Smooth muscle cell (in vitro differentiated cells): ENCODE data around the gene ADGRL2. TPM values are rescaled to one million over a fixed set of nuclear protein-coding genes. Genes with fewer than 3 reads are reported as not detected.

Experiments
- DNase-seq: peaks from one replicate; lab custom pipeline; 2025; ENCODE audit not compliant: unreplicated experiment; lab: John Stamatoyannopoulos, UW
- H2AFZ ChIP-seq: fragments of 200-600 bp; sonication (generic); 2 replicates; pipeline ENCODE4 v1.6.0; 2016; ENCODE audit warnings: antibody characterized with exemption, low read depth, mild to moderate bottlenecking
- H3F3A ChIP-seq: fragments of 200-600 bp; sonication (generic); 2 replicates; pipeline ENCODE4 v1.6.0; 2017; ENCODE audit warnings: antibody characterized with exemption, low read depth
- H3K27ac ChIP-seq: fragments of 200-600 bp; sonication (generic); 2 replicates; pipeline ENCODE4 v1.5.1; 2016; ENCODE audit warnings: low read depth, mild to moderate bottlenecking
- H3K27me3 ChIP-seq: fragments of 200-600 bp; sonication (generic); 2 replicates; pipeline ENCODE4 v1.6.1; 2016; ENCODE audit warnings: low read depth, mild to moderate bottlenecking
- H3K36me3 ChIP-seq: fragments of 200-600 bp; sonication (generic); 2 replicates; pipeline ENCODE4 v1.5.1; 2016; ENCODE audit warnings: low read depth
- H3K4me1 ChIP-seq: fragments of 200-600 bp; sonication (generic); 2 replicates; pipeline ENCODE4 v1.5.1; 2016; ENCODE audit warnings: low read depth
- H3K4me2 ChIP-seq: fragments of 200-600 bp; sonication (generic); 2 replicates; pipeline ENCODE4 v1.6.0; 2016; ENCODE audit warnings: mild to moderate bottlenecking
- H3K4me3 ChIP-seq: fragments of 200-600 bp; sonication (generic); 2 replicates; pipeline ENCODE4 v1.5.1; 2016; ENCODE audit warnings: mild to moderate bottlenecking
- H3K79me2 ChIP-seq: fragments of 200-600 bp; sonication (generic); 2 replicates; pipeline ENCODE4 v1.6.0; 2016; ENCODE audit warnings: low read depth, mild to moderate bottlenecking
- H3K9ac ChIP-seq: fragments of 200-600 bp; sonication (generic); 2 replicates; pipeline ENCODE4 v1.6.0; 2016; ENCODE audit warnings: low read depth
- H3K9me3 ChIP-seq: fragments of 200-600 bp; sonication (generic); replicated peaks from 2 replicates; pipeline ENCODE4 v1.5.1; 2016; ENCODE audit warnings: low read depth
- H4K20me1 ChIP-seq: fragments of 200-600 bp; sonication (generic); 2 replicates; pipeline ENCODE4 v1.6.0; 2016; ENCODE audit warnings: low read depth
- WGBS: methylation state at CpG from one replicate; pipeline ENCODE4 v1.1.7; 2016; ENCODE audit warnings: low lambda C conversion rate; 5-methylcytosine and 5-hydroxymethylcytosine counted together
- polyA plus RNA-seq: library from polyadenylated mRNA; unstranded; fragments of >200 nt; fragmentation: Nextera tagmentation; extraction: Ambion mirVana; gene quantifications from 2 replicates; pipeline ENCODE4 v1.2.1, GENCODE V29; 2016
- total RNA-seq: library from RNA; depleted of rRNA; stranded (reverse); fragments of >200 nt; gene quantifications from 2 replicates; pipeline ENCODE4 v1.2.3, GENCODE V29; 2014
- TF ChIP-seq, protein P1 (sequence below): fragments of 200-600 bp; sonication (generic); IDR thresholded peaks from 2 replicates; pipeline ENCODE4 v1.5.1; 2017; ENCODE audit warnings: borderline replicate concordance, mild to moderate bottlenecking, antibody characterized with exemption; ENCODE audit not compliant: insufficient read depth, poor library complexity, severe bottlenecking

The ADGRL2 gene
- total and polyA plus RNA-seq, 2 experiments from 2014 or later: 25.1 to 119 TPM

DNA sequence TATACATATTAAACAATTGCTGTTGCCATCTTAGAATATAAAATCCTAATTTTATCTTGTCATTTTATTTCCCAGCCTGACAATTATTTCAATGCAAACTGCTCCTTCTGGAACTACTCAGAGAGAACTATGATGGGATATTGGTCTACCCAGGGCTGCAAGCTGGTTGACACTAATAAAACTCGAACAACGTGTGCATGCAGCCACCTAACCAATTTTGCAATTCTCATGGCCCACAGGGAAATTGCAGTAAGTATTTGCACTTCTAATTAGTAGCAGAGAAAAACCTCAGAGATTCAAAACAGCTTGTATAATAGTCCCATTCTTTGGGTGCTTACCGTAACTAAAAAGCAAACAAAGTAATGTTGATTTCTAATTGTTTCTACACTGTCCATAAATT, 167.2 kb downstream of the ADGRL2 start:
- Histone ChIP-seq H4K20me1 (no peaks in the 10 kb centered on the region), H3K4me2 (no peak overlapping the region), H3K9ac (no peak overlapping the region), H2AFZ (no peak overlapping the region), H3K79me2 (peaks cover 4% of the 10 kb centered on the region), H3K27me3 (no peaks in the 10 kb centered on the region), H3K36me3 (peaks cover 14% of the 10 kb centered on the region), H3K27ac (no peak overlapping the region), H3K4me1 (peaks cover 8% of the 10 kb centered on the region), H3K9me3 (no peaks in the 10 kb centered on the region), H3F3A (no peaks in the 10 kb centered on the region), H3K4me3 (no peak overlapping the region)
- TF ChIP-seq, protein P1, sequence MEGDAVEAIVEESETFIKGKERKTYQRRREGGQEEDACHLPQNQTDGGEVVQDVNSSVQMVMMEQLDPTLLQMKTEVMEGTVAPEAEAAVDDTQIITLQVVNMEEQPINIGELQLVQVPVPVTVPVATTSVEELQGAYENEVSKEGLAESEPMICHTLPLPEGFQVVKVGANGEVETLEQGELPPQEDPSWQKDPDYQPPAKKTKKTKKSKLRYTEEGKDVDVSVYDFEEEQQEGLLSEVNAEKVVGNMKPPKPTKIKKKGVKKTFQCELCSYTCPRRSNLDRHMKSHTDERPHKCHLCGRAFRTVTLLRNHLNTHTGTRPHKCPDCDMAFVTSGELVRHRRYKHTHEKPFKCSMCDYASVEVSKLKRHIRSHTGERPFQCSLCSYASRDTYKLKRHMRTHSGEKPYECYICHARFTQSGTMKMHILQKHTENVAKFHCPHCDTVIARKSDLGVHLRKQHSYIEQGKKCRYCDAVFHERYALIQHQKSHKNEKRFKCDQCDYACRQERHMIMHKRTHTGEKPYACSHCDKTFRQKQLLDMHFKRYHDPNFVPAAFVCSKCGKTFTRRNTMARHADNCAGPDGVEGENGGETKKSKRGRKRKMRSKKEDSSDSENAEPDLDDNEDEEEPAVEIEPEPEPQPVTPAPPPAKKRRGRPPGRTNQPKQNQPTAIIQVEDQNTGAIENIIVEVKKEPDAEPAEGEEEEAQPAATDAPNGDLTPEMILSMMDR: no peak
- DNase-seq: no peak
- WGBS: 79% methylated on average over 3 of the region's 3 CpGs

GRCh38 chr1:81970416-81970815, 169.7 kb downstream of the ADGRL2 start:
- Histone ChIP-seq H3K27ac (no peak overlapping the region), H3F3A (no peaks in the 10 kb centered on the region), H3K4me1 (peaks cover under 1% of the 10 kb centered on the region), H4K20me1 (no peaks in the 10 kb centered on the region), H3K36me3 (peaks cover 17% of the 10 kb centered on the region), H3K4me3 (no peak overlapping the region), H2AFZ (no peak overlapping the region), H3K27me3 (no peaks in the 10 kb centered on the region), H3K79me2 (no peaks in the 10 kb centered on the region), H3K9ac (no peak overlapping the region), H3K9me3 (no peaks in the 10 kb centered on the region), H3K4me2 (no peak overlapping the region)
- DNase-seq: no peak
- TF ChIP-seq, protein P1: no peak
- WGBS: 96% methylated on average over 3 of the region's 3 CpGs

- H2AFZ ChIP-seq: no peak overlapping the region
- H3K9me3 ChIP-seq: no peaks in the 10 kb centered on the region
- H3K9ac ChIP-seq: no peak overlapping the region
- H3K27ac ChIP-seq: no peak overlapping the region
- no peak for DNase-seq
- no peaks in the 10 kb centered on the region for H3K79me2 ChIP-seq
- no peaks in the 10 kb centered on the region for H3F3A ChIP-seq
- H3K27me3 ChIP-seq: no peaks in the 10 kb centered on the region
- no peaks in the 10 kb centered on the region for H4K20me1 ChIP-seq
- no peak overlapping the region for H3K4me3 ChIP-seq
- TF ChIP-seq, protein P1: no peak
- H3K4me2 ChIP-seq: no peak overlapping the region
- peaks cover 31% of the 10 kb centered on the region for H3K4me1 ChIP-seq
- peaks cover 12% of the 10 kb centered on the region for H3K36me3 ChIP-seq
- WGBS: 75% methylated on average over 4 of the region's 4 CpGs
Observed at GRCh38 chr1:81974222-81974841, 173.6 kb downstream of the ADGRL2 start.
